ENCODE results near the gene CHP2. TPM values are rescaled to one million over a fixed set of nuclear protein-coding genes. Genes with fewer than 3 reads are reported as not detected.

CHP2 gene
- total and polyA plus RNA-seq, 9 of the 15 experiments (the other 6 are each of a cell fraction or from before 2014, with no cell fraction given), result 0.23 to 1.1 (median 0.80) TPM

GRCh38 chr16:23784811-23785447 lies 30.1 kb downstream of the CHP2 start (continued):
- TF ChIP-seq MNT (conservative IDR thresholded peaks at IDR 0.05) (0 out of 4 replicates have a peak, but pooled peaks of 1 of the 2 experiments have one; percentile 20), ZNF592 (IDR thresholded peaks at IDR 0.05) (peak; percentile 45; the same call in 1 of the 2 replicates), ZNF561 (CRISPR knock-in tag; conservative IDR thresholded peaks at IDR 0.05) (no peak), ZNF76 (CRISPR knock-in tag; IDR thresholded peaks at IDR 0.05; ENCODE audit: borderline replicate concordance) (no peak), ARID1B (IDR thresholded peaks at IDR 0.05) (peak; percentile 93), DPF2 (IDR thresholded peaks at IDR 0.05) (peak; percentile 96), STAT5A (IDR thresholded peaks at IDR 0.05; ENCODE audit: borderline replicate concordance, low read length) (peak; percentile 64; the same call in 1 of the 2 replicates), KDM1A (IDR thresholded peaks at IDR 0.05) (peak; percentile 72 to 84; a peak in 3 of 4 replicates)
- TF ChIP-seq, protein P1, sequence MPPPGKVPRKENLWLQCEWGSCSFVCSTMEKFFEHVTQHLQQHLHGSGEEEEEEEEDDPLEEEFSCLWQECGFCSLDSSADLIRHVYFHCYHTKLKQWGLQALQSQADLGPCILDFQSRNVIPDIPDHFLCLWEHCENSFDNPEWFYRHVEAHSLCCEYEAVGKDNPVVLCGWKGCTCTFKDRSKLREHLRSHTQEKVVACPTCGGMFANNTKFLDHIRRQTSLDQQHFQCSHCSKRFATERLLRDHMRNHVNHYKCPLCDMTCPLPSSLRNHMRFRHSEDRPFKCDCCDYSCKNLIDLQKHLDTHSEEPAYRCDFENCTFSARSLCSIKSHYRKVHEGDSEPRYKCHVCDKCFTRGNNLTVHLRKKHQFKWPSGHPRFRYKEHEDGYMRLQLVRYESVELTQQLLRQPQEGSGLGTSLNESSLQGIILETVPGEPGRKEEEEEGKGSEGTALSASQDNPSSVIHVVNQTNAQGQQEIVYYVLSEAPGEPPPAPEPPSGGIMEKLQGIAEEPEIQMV (tag; conservative IDR thresholded peaks at IDR 0.05; ENCODE audit: low read depth), result no peak
- TF ChIP-seq, protein P2, sequence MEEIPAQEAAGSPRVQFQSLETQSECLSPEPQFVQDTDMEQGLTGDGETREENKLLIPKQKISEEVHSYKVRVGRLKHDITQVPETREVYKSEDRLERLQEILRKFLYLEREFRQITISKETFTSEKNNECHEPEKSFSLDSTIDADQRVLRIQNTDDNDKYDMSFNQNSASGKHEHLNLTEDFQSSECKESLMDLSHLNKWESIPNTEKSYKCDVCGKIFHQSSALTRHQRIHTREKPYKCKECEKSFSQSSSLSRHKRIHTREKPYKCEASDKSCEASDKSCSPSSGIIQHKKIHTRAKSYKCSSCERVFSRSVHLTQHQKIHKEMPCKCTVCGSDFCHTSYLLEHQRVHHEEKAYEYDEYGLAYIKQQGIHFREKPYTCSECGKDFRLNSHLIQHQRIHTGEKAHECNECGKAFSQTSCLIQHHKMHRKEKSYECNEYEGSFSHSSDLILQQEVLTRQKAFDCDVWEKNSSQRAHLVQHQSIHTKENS (CRISPR knock-in tag; IDR thresholded peaks at IDR 0.05), result no peak

Measured in K562 (cell line).